ENCODE results near the gene SZT2. TPM values are rescaled to one million over a fixed set of nuclear protein-coding genes. Genes with fewer than 3 reads are reported as not detected.
"Not testable (repeated sequence)": the region's sequence is repeated elsewhere in the genome, so short reads cannot be mapped to it uniquely, and the experiment has no call there.

The SZT2 gene
- total RNA-seq, 2 donors from 2014 or later: 34.8 to 50.5 TPM

- H3K4me3 ChIP-seq: no peak overlapping the region
- no peaks in the 10 kb centered on the region for H3K27me3 ChIP-seq
- peaks cover 11% of the 10 kb centered on the region for H3K4me1 ChIP-seq
- DNase-seq: no peak
- no peak overlapping the region for H3K9ac ChIP-seq (ENCODE audit: low read depth in 2 of 2, low read length in 2 of 2)
- TF ChIP-seq, protein P1, sequence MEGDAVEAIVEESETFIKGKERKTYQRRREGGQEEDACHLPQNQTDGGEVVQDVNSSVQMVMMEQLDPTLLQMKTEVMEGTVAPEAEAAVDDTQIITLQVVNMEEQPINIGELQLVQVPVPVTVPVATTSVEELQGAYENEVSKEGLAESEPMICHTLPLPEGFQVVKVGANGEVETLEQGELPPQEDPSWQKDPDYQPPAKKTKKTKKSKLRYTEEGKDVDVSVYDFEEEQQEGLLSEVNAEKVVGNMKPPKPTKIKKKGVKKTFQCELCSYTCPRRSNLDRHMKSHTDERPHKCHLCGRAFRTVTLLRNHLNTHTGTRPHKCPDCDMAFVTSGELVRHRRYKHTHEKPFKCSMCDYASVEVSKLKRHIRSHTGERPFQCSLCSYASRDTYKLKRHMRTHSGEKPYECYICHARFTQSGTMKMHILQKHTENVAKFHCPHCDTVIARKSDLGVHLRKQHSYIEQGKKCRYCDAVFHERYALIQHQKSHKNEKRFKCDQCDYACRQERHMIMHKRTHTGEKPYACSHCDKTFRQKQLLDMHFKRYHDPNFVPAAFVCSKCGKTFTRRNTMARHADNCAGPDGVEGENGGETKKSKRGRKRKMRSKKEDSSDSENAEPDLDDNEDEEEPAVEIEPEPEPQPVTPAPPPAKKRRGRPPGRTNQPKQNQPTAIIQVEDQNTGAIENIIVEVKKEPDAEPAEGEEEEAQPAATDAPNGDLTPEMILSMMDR (IDR thresholded peaks at IDR 0.05): no peak
- intact Hi-C loops (cut with DNase I): no loop called here
- H3K27ac ChIP-seq: no peak overlapping the region
- H3K36me3 ChIP-seq: peaks cover 9% of the 10 kb centered on the region
- H3K9me3 ChIP-seq: no peaks in the 10 kb centered on the region
These were observed 14.7 kb downstream of the SZT2 start for GRCh38 chr1:43404353-43404752.

- TF ChIP-seq, protein P1 (IDR thresholded peaks at IDR 0.05): no peak
- no peak overlapping the region for H3K4me3 ChIP-seq
- no peak overlapping the region for H3K9ac ChIP-seq (ENCODE audit: low read depth in 2 of 2, low read length in 2 of 2)
- peak; percentile 46 for DNase-seq
- H3K4me1 ChIP-seq: peaks cover 11% of the 10 kb centered on the region
- no peaks in the 10 kb centered on the region for H3K27me3 ChIP-seq
- H3K27ac ChIP-seq: peak overlapping the region; percentile 53
- H3K9me3 ChIP-seq: no peaks in the 10 kb centered on the region
- peaks cover 9% of the 10 kb centered on the region for H3K36me3 ChIP-seq
- intact Hi-C loops (cut with DNase I): no loop called here
These were observed 15.6 kb downstream of the SZT2 start for GRCh38 chr1:43405219-43405875.

GRCh38 chr1:43405876-43406234, 16.2 kb downstream of the SZT2 start:
- H3K4me1 ChIP-seq: peaks cover 11% of the 10 kb centered on the region
- H3K36me3 ChIP-seq: peaks cover 9% of the 10 kb centered on the region
- TF ChIP-seq, protein P1 (IDR thresholded peaks at IDR 0.05): no peak
- H3K27me3 ChIP-seq: no peaks in the 10 kb centered on the region
- no peak for DNase-seq
- H3K9me3 ChIP-seq: no peaks in the 10 kb centered on the region
- H3K4me3 ChIP-seq: no peak overlapping the region
- H3K9ac ChIP-seq (ENCODE audit: low read depth in 2 of 2, low read length in 2 of 2): no peak overlapping the region
- H3K27ac ChIP-seq: peak overlapping the region; percentile 53
- intact Hi-C loops (cut with DNase I): no loop called here

DNA sequence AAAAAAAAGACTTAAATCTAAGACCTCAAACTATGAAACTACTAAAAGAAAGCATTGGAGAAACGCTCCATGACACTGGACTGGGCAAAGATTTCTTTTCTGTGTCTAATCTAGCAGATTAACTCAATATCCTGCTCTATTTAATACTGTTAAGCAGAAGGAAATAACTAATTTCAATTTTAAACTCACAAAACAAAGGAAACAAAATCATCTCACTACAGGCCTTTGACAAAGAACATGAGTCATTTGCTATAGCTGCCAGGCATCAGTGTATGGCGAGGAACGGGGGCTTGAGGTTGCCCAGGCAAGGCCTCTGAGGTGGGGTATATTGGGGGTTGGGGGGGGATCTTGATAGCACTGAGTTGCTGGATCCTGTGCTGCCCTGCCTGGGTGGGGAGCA, 20.9 kb downstream of the SZT2 start:
- intact Hi-C loops (cut with DNase I): no loop called here
- no peak overlapping the region for H3K9ac ChIP-seq (ENCODE audit: low read depth in 2 of 2, low read length in 2 of 2)
- no peak overlapping the region for H3K4me3 ChIP-seq
- peaks cover 7% of the 10 kb centered on the region for H3K4me1 ChIP-seq
- no peaks in the 10 kb centered on the region for H3K27me3 ChIP-seq
- no peaks in the 10 kb centered on the region for H3K9me3 ChIP-seq
- peaks cover 12% of the 10 kb centered on the region for H3K36me3 ChIP-seq
- H3K27ac ChIP-seq: no peak overlapping the region
- no peak for DNase-seq
- TF ChIP-seq, protein P1 (IDR thresholded peaks at IDR 0.05): no peak

DNA sequence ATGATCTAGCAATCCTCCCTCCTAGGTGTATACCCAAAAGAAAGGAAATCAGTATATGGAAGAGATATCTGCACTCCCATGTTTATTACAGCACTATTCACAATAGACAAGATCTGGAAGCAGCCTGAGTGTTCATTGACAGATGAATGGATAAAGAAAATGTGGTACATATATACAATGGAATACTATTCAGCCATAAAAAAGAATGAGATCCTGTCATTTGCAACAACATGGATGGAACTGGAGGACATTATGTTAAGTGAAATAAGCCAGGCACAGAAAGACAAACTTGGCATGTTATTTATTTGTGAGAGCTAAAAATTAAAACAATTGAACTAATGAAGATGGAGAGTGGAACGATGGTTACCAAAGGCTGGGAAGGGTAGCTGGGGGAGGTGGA, 23.7 kb downstream of the SZT2 start:
- intact Hi-C loops (cut with DNase I); H3K9me3 ChIP-seq; H3K27ac ChIP-seq; DNase-seq; H3K27me3 ChIP-seq; H3K4me3 ChIP-seq; H3K36me3 ChIP-seq; H3K9ac ChIP-seq (ENCODE audit: low read depth in 2 of 2, low read length in 2 of 2); H3K4me1 ChIP-seq: not testable (repeated sequence)

GRCh38 chr1:43414634-43415223, 25.0 kb downstream of the SZT2 start:
- H3K9me3 ChIP-seq: no peaks in the 10 kb centered on the region
- intact Hi-C loops (cut with DNase I): loop anchor here (5.0 kb wide), 1 partner anchor 187 kb away; no protein-coding TSS in a partner anchor
- TF ChIP-seq, protein P1 (IDR thresholded peaks at IDR 0.05): peak; percentile 56
- no peaks in the 10 kb centered on the region for H3K27me3 ChIP-seq
- peaks cover 12% of the 10 kb centered on the region for H3K36me3 ChIP-seq
- no peak overlapping the region for H3K4me3 ChIP-seq
- H3K27ac ChIP-seq: no peak overlapping the region
- H3K9ac ChIP-seq (ENCODE audit: low read depth in 2 of 2, low read length in 2 of 2): no peak overlapping the region
- H3K4me1 ChIP-seq: no peaks in the 10 kb centered on the region
- peak; percentile 71 for DNase-seq

Measured in colonic mucosa (tissue), 4 donors.